ENCODE measurements around the gene TENM4.

TENM4 gene

DNA sequence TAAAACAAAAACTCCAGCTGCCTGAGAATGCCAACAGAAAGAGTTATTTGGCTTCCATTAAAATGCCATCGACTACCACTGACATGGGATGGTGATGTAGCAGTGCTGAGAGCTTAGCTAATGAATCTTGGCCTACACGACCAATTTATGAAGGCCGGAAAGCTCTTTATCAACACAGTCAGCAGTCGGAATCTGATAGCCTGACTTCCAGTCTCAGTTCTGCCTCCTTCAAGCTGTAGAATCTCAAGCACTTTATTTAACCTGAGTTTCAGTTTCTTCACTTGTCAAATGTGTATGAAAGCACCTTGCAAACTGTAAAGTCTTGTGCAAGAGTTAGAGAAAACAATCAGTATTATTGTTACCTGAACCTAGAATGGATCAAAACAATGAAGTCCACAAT lies 530.5 kb downstream of the TENM4 start:
- H3K9me3 ChIP-seq (ENCODE audit: control insufficient read depth in 2 of 2, low read length in 2 of 2), result no peaks in the 10 kb centered on the region
- H3K9ac ChIP-seq (ENCODE audit: low read depth in 1 of 2, low read length in 2 of 2), result no peak overlapping the region
- no peak overlapping the region for H3K27ac ChIP-seq (ENCODE audit: low read depth in 2 of 2, low read length in 2 of 2)
- no peaks in the 10 kb centered on the region for H3K36me3 ChIP-seq (ENCODE audit: control insufficient read depth in 2 of 2, insufficient read depth in 2 of 2, low read length in 2 of 2)
- H3K27me3 ChIP-seq (ENCODE audit: control insufficient read depth in 2 of 2, insufficient read depth in 2 of 2, low read length in 2 of 2), result no peaks in the 10 kb centered on the region
- H3K4me1 ChIP-seq (ENCODE audit: control insufficient read depth in 2 of 2, insufficient read depth in 2 of 2, low read length in 2 of 2), result no peaks in the 10 kb centered on the region
- H3K4me3 ChIP-seq (ENCODE audit: low read length in 2 of 2), result no peak overlapping the region

DNA sequence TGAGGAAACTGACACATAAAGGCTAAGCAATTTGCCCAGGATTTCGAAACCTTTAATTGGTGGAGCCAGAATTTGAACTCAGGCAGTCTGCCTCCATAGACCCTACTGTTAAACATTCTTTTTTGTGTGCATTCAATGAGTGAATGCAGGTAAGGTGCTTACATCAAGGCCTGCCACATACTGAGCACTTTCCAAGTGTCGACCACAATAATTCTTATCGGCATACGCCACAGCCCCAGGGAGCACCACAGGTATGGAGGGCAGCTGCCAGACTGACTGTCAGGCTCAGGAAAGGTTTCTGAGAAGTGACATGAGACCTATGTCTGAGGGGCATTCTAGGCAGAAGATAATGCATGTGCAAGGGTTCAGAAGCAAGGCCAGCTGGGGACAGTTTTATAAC lies 531.4 kb downstream of the TENM4 start:
- Histone ChIP-seq H3K9ac (ENCODE audit: low read depth in 1 of 2, low read length in 2 of 2) (no peak overlapping the region), H3K27ac (ENCODE audit: low read depth in 2 of 2, low read length in 2 of 2) (no peak overlapping the region), H3K36me3 (ENCODE audit: control insufficient read depth in 2 of 2, insufficient read depth in 2 of 2, low read length in 2 of 2) (no peaks in the 10 kb centered on the region), H3K9me3 (ENCODE audit: control insufficient read depth in 2 of 2, low read length in 2 of 2) (no peaks in the 10 kb centered on the region), H3K27me3 (ENCODE audit: control insufficient read depth in 2 of 2, insufficient read depth in 2 of 2, low read length in 2 of 2) (no peaks in the 10 kb centered on the region), H3K4me1 (ENCODE audit: control insufficient read depth in 2 of 2, insufficient read depth in 2 of 2, low read length in 2 of 2) (no peaks in the 10 kb centered on the region), H3K4me3 (ENCODE audit: low read length in 2 of 2) (no peak overlapping the region)

DNA sequence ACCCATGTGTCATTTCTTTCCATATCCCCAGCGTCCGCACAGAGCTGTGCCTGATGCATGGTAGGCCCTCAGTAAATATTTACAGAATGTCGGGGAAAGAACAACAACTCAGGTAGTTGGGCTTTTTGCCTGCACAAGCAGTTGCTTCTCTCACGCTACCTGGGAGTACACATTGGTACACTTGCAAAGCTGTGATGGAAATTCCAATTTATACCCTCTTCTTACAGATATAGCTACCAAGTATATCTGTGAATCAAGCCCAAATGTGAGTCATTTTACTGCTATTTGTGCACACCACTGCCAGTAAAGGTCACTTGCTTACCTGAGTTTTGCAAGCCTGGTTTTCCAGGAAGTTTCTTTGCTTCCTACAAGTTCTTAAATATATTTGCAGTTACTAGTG lies 533.2 kb downstream of the TENM4 start:
- H3K36me3 ChIP-seq (ENCODE audit: control insufficient read depth in 2 of 2, insufficient read depth in 2 of 2, low read length in 2 of 2), result no peaks in the 10 kb centered on the region
- no peak overlapping the region for H3K9ac ChIP-seq (ENCODE audit: low read depth in 1 of 2, low read length in 2 of 2)
- H3K4me3 ChIP-seq (ENCODE audit: low read length in 2 of 2), result no peak overlapping the region
- H3K27ac ChIP-seq (ENCODE audit: low read depth in 2 of 2, low read length in 2 of 2), result no peak overlapping the region
- H3K4me1 ChIP-seq (ENCODE audit: control insufficient read depth in 2 of 2, insufficient read depth in 2 of 2, low read length in 2 of 2), result no peaks in the 10 kb centered on the region
- no peaks in the 10 kb centered on the region for H3K27me3 ChIP-seq (ENCODE audit: control insufficient read depth in 2 of 2, insufficient read depth in 2 of 2, low read length in 2 of 2)
- no peaks in the 10 kb centered on the region for H3K9me3 ChIP-seq (ENCODE audit: control insufficient read depth in 2 of 2, low read length in 2 of 2)

DNA sequence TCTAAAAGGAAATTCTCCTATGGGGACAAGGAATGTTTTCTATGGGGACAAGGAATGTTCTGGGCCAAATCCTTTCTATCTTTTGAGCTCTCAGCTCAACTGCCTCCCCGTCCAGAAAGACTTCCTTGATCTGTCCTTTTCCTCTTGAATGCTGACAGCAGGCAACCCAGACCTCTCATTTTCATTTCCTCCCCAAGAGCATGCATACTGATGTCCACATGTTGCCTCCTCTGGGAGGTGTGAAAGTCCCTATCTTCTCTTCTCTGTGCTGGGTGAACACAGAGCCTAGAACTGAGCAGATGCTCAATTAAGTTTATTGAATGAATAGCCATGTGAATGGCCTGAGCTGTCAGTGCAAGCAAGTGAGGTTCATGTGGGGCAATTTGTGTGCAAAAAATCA lies 534.3 kb downstream of the TENM4 start:
- Histone ChIP-seq H3K9me3 (ENCODE audit: control insufficient read depth in 2 of 2, low read length in 2 of 2) (no peaks in the 10 kb centered on the region), H3K4me3 (ENCODE audit: low read length in 2 of 2) (no peak overlapping the region), H3K4me1 (ENCODE audit: control insufficient read depth in 2 of 2, insufficient read depth in 2 of 2, low read length in 2 of 2) (no peaks in the 10 kb centered on the region), H3K36me3 (ENCODE audit: control insufficient read depth in 2 of 2, insufficient read depth in 2 of 2, low read length in 2 of 2) (no peaks in the 10 kb centered on the region), H3K27ac (ENCODE audit: low read depth in 2 of 2, low read length in 2 of 2) (no peak overlapping the region), H3K9ac (ENCODE audit: low read depth in 1 of 2, low read length in 2 of 2) (no peak overlapping the region), H3K27me3 (ENCODE audit: control insufficient read depth in 2 of 2, insufficient read depth in 2 of 2, low read length in 2 of 2) (no peaks in the 10 kb centered on the region)

DNA sequence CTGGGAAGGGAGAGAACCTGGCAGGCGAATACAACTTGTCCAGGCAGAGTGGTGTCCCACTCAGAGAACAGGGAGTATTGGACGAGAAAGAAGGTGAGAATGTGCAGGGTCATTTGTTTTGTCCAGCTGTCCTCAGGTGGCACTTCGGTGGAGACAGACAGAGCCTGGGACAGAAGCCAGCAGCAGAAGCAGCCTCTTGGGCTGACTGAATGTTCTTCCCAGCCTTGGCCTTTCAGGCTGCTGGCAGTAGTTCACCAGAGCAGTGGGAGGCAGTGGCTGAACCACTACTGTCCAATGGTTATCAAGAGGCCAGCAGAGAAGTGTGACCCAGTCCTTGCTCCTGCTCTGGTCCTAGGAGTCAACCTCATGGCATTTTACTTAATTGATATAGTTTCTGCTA lies 535.1 kb downstream of the TENM4 start:
- no peaks in the 10 kb centered on the region for H3K27me3 ChIP-seq (ENCODE audit: control insufficient read depth in 2 of 2, insufficient read depth in 2 of 2, low read length in 2 of 2)
- H3K36me3 ChIP-seq (ENCODE audit: control insufficient read depth in 2 of 2, insufficient read depth in 2 of 2, low read length in 2 of 2), result no peaks in the 10 kb centered on the region
- H3K9me3 ChIP-seq (ENCODE audit: control insufficient read depth in 2 of 2, low read length in 2 of 2), result no peaks in the 10 kb centered on the region
- no peak overlapping the region for H3K9ac ChIP-seq (ENCODE audit: low read depth in 1 of 2, low read length in 2 of 2)
- no peak overlapping the region for H3K27ac ChIP-seq (ENCODE audit: low read depth in 2 of 2, low read length in 2 of 2)
- no peaks in the 10 kb centered on the region for H3K4me1 ChIP-seq (ENCODE audit: control insufficient read depth in 2 of 2, insufficient read depth in 2 of 2, low read length in 2 of 2)
- no peak overlapping the region for H3K4me3 ChIP-seq (ENCODE audit: low read length in 2 of 2)

DNA sequence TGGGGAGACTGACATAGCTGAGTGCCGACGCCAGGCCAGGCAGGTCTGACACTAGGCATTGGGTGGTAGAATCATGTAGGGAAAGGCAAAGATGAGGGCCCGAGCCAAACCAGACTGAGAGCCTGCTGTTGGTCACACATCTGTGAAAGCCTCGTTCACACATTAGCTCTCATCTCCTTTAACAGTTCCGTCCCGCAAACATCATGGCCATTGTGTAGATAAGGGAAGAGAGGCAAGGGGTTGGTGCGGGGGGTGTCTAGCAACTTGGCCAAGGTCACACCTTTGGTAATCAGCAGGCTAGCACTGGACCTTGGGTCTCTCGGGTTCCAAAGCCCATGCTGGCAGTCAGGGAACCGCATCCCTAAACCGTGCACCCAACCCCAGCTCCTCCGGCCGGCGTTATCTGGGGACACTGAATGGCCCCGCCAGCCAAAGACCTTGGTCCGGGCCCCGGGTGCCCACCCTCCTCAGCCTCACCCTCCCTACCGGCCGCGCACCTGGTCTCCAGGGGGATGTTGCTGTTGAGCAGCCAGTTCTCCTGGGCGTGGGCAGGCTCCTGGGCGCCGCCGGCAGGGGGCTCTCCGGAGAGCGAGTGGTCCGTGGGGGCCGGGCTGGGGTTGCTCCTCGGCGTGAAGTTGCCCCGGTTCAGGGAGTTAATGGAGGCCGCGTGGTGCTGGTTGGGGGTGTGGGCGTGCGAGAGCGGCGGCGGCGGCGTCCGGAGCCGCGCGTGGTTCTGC lies 537.9 kb downstream of the TENM4 start:
- Histone ChIP-seq H3K9me3 (ENCODE audit: control insufficient read depth in 2 of 2, low read length in 2 of 2) (no peaks in the 10 kb centered on the region), H3K9ac (ENCODE audit: low read depth in 1 of 2, low read length in 2 of 2) (no peak overlapping the region), H3K27ac (ENCODE audit: low read depth in 2 of 2, low read length in 2 of 2) (no peak overlapping the region), H3K36me3 (ENCODE audit: control insufficient read depth in 2 of 2, insufficient read depth in 2 of 2, low read length in 2 of 2) (no peaks in the 10 kb centered on the region), H3K27me3 (ENCODE audit: control insufficient read depth in 2 of 2, insufficient read depth in 2 of 2, low read length in 2 of 2) (no peaks in the 10 kb centered on the region), H3K4me3 (ENCODE audit: low read length in 2 of 2) (no peak overlapping the region), H3K4me1 (ENCODE audit: control insufficient read depth in 2 of 2, insufficient read depth in 2 of 2, low read length in 2 of 2) (no peaks in the 10 kb centered on the region)

DNA sequence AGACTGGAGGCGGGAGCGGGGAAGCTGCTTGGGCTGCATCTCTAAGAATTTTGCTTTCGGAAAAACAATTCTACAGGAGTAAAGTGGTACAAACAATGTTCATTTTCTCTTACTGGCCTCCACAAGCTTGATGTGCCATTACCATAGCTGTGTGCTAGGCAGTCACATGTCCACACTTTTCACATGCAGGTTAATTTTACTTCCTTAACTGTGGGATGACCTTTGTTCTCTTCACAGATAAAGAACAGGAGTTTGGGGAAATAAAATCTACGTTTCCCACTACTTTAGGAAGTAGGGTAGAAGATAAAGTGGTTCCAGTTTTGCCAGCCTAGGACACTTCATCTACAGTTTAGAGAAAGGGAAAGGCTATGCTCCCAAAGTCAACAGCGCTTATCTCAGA lies 539.0 kb downstream of the TENM4 start:
- Histone ChIP-seq H3K27me3 (ENCODE audit: control insufficient read depth in 2 of 2, insufficient read depth in 2 of 2, low read length in 2 of 2) (no peaks in the 10 kb centered on the region), H3K4me3 (ENCODE audit: low read length in 2 of 2) (no peak overlapping the region), H3K36me3 (ENCODE audit: control insufficient read depth in 2 of 2, insufficient read depth in 2 of 2, low read length in 2 of 2) (no peaks in the 10 kb centered on the region), H3K9me3 (ENCODE audit: control insufficient read depth in 2 of 2, low read length in 2 of 2) (no peaks in the 10 kb centered on the region), H3K9ac (ENCODE audit: low read depth in 1 of 2, low read length in 2 of 2) (no peak overlapping the region), H3K4me1 (ENCODE audit: control insufficient read depth in 2 of 2, insufficient read depth in 2 of 2, low read length in 2 of 2) (no peaks in the 10 kb centered on the region), H3K27ac (ENCODE audit: low read depth in 2 of 2, low read length in 2 of 2) (no peak overlapping the region)

DNA sequence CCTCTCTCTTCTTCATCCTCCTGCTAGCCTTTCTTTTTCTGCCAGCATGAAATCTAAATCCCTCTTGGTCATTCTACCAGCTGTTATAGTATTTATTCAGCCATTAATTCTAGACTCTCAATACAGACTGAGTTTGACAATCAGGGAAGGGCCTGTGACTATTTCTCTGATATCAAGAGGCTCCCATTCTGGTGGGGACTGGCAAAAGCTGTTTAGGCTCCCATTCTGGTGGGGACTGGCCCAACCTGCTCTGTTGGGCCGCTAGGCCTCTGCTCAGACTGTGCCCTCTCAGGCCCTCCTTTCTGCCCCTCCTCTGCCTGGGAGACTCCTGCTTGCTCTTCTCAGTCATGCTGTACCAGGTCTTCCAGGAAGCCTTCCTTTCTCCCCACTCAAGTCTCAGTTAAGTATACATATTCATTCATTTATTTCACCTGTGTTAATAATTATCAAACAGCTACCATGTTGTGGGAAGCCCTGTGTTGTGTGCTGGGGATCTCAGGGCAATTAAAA lies 542.5 kb downstream of the TENM4 start:
- no peak overlapping the region for H3K9ac ChIP-seq (ENCODE audit: low read depth in 1 of 2, low read length in 2 of 2)
- H3K4me1 ChIP-seq (ENCODE audit: control insufficient read depth in 2 of 2, insufficient read depth in 2 of 2, low read length in 2 of 2), result no peaks in the 10 kb centered on the region
- H3K27ac ChIP-seq (ENCODE audit: low read depth in 2 of 2, low read length in 2 of 2), result no peak overlapping the region
- H3K27me3 ChIP-seq (ENCODE audit: control insufficient read depth in 2 of 2, insufficient read depth in 2 of 2, low read length in 2 of 2), result no peaks in the 10 kb centered on the region
- no peaks in the 10 kb centered on the region for H3K36me3 ChIP-seq (ENCODE audit: control insufficient read depth in 2 of 2, insufficient read depth in 2 of 2, low read length in 2 of 2)
- no peaks in the 10 kb centered on the region for H3K9me3 ChIP-seq (ENCODE audit: control insufficient read depth in 2 of 2, low read length in 2 of 2)
- H3K4me3 ChIP-seq (ENCODE audit: low read length in 2 of 2), result no peak overlapping the region

DNA sequence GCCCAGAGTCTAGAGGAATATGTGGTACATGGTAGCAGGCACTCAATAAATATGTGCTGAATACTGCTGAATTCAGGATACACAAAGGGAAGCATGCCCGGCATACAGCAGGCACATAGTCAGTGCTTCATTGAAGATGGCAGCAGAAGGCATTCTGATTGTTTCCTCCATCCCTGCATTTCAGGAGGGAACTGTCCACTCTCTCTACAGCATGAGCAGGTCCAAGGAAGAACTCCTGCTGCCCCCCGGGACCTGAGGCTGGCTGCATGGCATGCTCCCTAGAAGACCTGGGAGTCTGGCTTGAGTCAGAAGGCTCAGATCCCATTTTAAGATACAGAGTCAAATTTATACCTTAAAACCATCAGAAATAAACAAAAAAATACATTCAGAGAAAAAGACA lies 546.8 kb downstream of the TENM4 start:
- Histone ChIP-seq H3K9me3 (ENCODE audit: control insufficient read depth in 2 of 2, low read length in 2 of 2) (no peaks in the 10 kb centered on the region), H3K36me3 (ENCODE audit: control insufficient read depth in 2 of 2, insufficient read depth in 2 of 2, low read length in 2 of 2) (no peaks in the 10 kb centered on the region), H3K27ac (ENCODE audit: low read depth in 2 of 2, low read length in 2 of 2) (no peak overlapping the region), H3K4me1 (ENCODE audit: control insufficient read depth in 2 of 2, insufficient read depth in 2 of 2, low read length in 2 of 2) (no peaks in the 10 kb centered on the region), H3K27me3 (ENCODE audit: control insufficient read depth in 2 of 2, insufficient read depth in 2 of 2, low read length in 2 of 2) (no peaks in the 10 kb centered on the region), H3K9ac (ENCODE audit: low read depth in 1 of 2, low read length in 2 of 2) (no peak overlapping the region), H3K4me3 (ENCODE audit: low read length in 2 of 2) (no peak overlapping the region)

DNA sequence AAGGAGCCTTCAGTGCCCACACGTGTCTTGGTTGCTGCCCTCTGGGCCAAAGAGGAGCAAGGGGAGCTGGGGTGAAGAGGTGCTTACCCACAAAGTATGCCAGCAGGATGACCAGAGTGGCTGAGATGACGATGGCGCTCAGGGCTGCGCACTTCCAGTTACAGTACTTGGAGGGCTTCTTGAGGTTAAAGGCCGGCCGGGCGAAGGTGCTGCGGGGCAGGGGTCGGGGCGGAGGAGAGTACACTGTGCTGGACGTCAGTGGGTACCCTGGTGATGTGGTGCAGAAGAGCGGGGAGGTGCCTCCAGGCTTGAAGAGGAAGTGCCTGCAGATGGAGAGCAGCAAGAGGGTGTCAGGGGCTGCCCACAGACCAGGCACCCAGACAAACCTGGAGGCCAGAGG lies 551.1 kb downstream of the TENM4 start:
- no peak overlapping the region for H3K4me3 ChIP-seq (ENCODE audit: low read length in 2 of 2)
- no peaks in the 10 kb centered on the region for H3K9me3 ChIP-seq (ENCODE audit: control insufficient read depth in 2 of 2, low read length in 2 of 2)
- H3K9ac ChIP-seq (ENCODE audit: low read depth in 1 of 2, low read length in 2 of 2), result no peak overlapping the region
- H3K27me3 ChIP-seq (ENCODE audit: control insufficient read depth in 2 of 2, insufficient read depth in 2 of 2, low read length in 2 of 2), result no peaks in the 10 kb centered on the region
- no peaks in the 10 kb centered on the region for H3K36me3 ChIP-seq (ENCODE audit: control insufficient read depth in 2 of 2, insufficient read depth in 2 of 2, low read length in 2 of 2)
- H3K27ac ChIP-seq (ENCODE audit: low read depth in 2 of 2, low read length in 2 of 2), result no peak overlapping the region
- H3K4me1 ChIP-seq (ENCODE audit: control insufficient read depth in 2 of 2, insufficient read depth in 2 of 2, low read length in 2 of 2), result no peaks in the 10 kb centered on the region

Data from mucosa of rectum (tissue), 2 donors.